Measurements from ENCODE around the gene MTMR10.

The MTMR10 gene

GRCh38 chr15:31016446-31016915 is 25.1 kb upstream of the MTMR10 start:
- in situ Hi-C loops (cut with HindIII; ENCODE audit: low sequenced_read_pairs), result loop anchor here (25.0 kb wide), 1 partner anchor 96 kb away; the partner anchor contains the start of gene TRPM1

GRCh38 chr15:31014608-31014925 is 23.1 kb upstream of the MTMR10 start:
- in situ Hi-C loops (cut with HindIII; ENCODE audit: low sequenced_read_pairs), result loop anchor here (25.0 kb wide), 1 partner anchor 98 kb away; the partner anchor contains the start of gene TRPM1

GRCh38 chr15:31013863-31014607 is 22.6 kb upstream of the MTMR10 start:
- in situ Hi-C loops (cut with HindIII; ENCODE audit: low sequenced_read_pairs), result loop anchor here (25.0 kb wide), 1 partner anchor 98 kb away; the partner anchor contains the start of gene TRPM1

GRCh38 chr15:31012455-31012854 is 21.0 kb upstream of the MTMR10 start:
- in situ Hi-C loops (cut with HindIII; ENCODE audit: low sequenced_read_pairs), result loop anchor here (25.0 kb wide), 1 partner anchor 100 kb away; the partner anchor contains the start of gene TRPM1

- in situ Hi-C loops (cut with HindIII; ENCODE audit: low sequenced_read_pairs), result loop anchor here (25.0 kb wide), 1 partner anchor 102 kb away; the partner anchor contains the start of gene TRPM1
Observed at GRCh38 chr15:31010036-31010435, 18.6 kb upstream of the MTMR10 start.

- in situ Hi-C loops (cut with HindIII; ENCODE audit: low sequenced_read_pairs), result loop anchor here (25.0 kb wide), 1 partner anchor 107 kb away; the partner anchor contains the start of gene TRPM1
Observed at GRCh38 chr15:31005660-31006059, 14.2 kb upstream of the MTMR10 start.

- in situ Hi-C loops (cut with HindIII; ENCODE audit: low sequenced_read_pairs), result loop anchor here (25.0 kb wide), 1 partner anchor 108 kb away; the partner anchor contains the start of gene TRPM1
Observed at GRCh38 chr15:31004220-31004733, 12.8 kb upstream of the MTMR10 start.

GRCh38 chr15:31001702-31002101 is 10.3 kb upstream of the MTMR10 start:
- in situ Hi-C loops (cut with HindIII; ENCODE audit: low sequenced_read_pairs), result loop anchor here (25.0 kb wide), 1 partner anchor 111 kb away; the partner anchor contains the start of gene TRPM1

GRCh38 chr15:30999729-31000128 is 8.3 kb upstream of the MTMR10 start:
- in situ Hi-C loops (cut with HindIII; ENCODE audit: low sequenced_read_pairs), result loop anchor here (25.0 kb wide), 1 partner anchor 113 kb away; the partner anchor contains the start of gene TRPM1

- in situ Hi-C loops (cut with HindIII; ENCODE audit: low sequenced_read_pairs), result no loop called here
Observed at GRCh38 chr15:30997270-30997669, 5.8 kb upstream of the MTMR10 start.

GRCh38 chr15:30992249-30992864 is 929 bp upstream of the MTMR10 start:
- in situ Hi-C loops (cut with HindIII; ENCODE audit: low sequenced_read_pairs), result no loop called here

- in situ Hi-C loops (cut with HindIII; ENCODE audit: low sequenced_read_pairs), result no loop called here
Observed at GRCh38 chr15:30990446-30991254, 778 bp downstream of the MTMR10 start.

- in situ Hi-C loops (cut with HindIII; ENCODE audit: low sequenced_read_pairs), result no loop called here
Observed at GRCh38 chr15:30990036-30990435, 1.4 kb downstream of the MTMR10 start.

GRCh38 chr15:30985081-30985531 is 6.3 kb downstream of the MTMR10 start:
- in situ Hi-C loops (cut with HindIII; ENCODE audit: low sequenced_read_pairs), result no loop called here

- in situ Hi-C loops (cut with HindIII; ENCODE audit: low sequenced_read_pairs), result no loop called here
Observed at GRCh38 chr15:30984542-30984941, 6.9 kb downstream of the MTMR10 start.

GRCh38 chr15:30984118-30984517 is 7.3 kb downstream of the MTMR10 start:
- in situ Hi-C loops (cut with HindIII; ENCODE audit: low sequenced_read_pairs), result no loop called here

- in situ Hi-C loops (cut with HindIII; ENCODE audit: low sequenced_read_pairs), result no loop called here
Observed at GRCh38 chr15:30979457-30979856, 12.0 kb downstream of the MTMR10 start.

GRCh38 chr15:30978328-30978727 is 13.1 kb downstream of the MTMR10 start:
- in situ Hi-C loops (cut with HindIII; ENCODE audit: low sequenced_read_pairs), result no loop called here

- in situ Hi-C loops (cut with HindIII; ENCODE audit: low sequenced_read_pairs), result no loop called here
Observed at GRCh38 chr15:30974112-30974511, 17.3 kb downstream of the MTMR10 start.

GRCh38 chr15:30973379-30973778 is 18.0 kb downstream of the MTMR10 start:
- in situ Hi-C loops (cut with HindIII; ENCODE audit: low sequenced_read_pairs), result no loop called here

GRCh38 chr15:30969724-30970123 is 21.7 kb downstream of the MTMR10 start:
- in situ Hi-C loops (cut with HindIII; ENCODE audit: low sequenced_read_pairs), result no loop called here
